ENCODE results near the gene MTTP. TPM values are rescaled to one million over a fixed set of nuclear protein-coding genes. Genes with fewer than 3 reads are reported as not detected.

Gene MTTP
- 0.11 TPM in 1 of 2 replicates, not detected in the other for total RNA-seq

DNA sequence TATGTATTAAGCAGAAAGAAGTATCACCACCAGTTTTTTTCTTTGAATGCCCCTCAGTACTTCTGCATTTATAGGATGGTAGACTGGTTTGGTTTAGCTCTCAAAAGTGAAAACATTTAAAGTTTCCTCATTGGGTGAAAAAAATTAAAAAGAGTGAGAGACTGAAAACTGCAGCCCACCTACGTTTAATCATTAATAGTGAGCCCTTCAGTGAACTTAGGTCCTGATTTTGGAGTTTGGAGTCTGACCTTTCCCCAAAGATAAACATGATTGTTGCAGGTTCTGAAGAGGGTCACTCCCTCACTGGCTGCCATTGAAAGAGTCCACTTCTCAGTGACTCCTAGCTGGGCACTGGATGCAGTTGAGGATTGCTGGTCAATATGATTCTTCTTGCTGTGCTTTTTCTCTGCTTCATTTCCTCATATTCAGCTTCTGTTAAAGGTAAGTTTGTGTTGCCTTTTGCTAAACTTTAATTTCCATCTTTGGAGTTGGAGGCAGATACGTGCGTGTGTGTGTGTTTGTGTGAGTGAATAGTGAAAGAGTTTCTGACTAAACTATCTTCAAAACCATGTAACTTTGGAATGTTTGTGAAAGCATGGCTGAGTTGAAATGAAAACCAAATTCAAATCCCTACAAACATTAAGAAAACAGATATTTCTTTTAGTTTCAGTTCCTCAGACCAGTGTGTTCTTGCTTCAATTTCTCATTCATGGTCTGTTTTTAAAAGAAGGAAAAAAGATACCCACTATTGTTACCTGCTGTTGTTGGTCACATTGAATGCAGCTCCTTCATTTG is at the start of gene MTTP:
Gene MTTP (plus strand): TSS at position 295 of the 795 bp plus-strand sequence. CDS start 86 bp downstream, at position 381.

DNA sequence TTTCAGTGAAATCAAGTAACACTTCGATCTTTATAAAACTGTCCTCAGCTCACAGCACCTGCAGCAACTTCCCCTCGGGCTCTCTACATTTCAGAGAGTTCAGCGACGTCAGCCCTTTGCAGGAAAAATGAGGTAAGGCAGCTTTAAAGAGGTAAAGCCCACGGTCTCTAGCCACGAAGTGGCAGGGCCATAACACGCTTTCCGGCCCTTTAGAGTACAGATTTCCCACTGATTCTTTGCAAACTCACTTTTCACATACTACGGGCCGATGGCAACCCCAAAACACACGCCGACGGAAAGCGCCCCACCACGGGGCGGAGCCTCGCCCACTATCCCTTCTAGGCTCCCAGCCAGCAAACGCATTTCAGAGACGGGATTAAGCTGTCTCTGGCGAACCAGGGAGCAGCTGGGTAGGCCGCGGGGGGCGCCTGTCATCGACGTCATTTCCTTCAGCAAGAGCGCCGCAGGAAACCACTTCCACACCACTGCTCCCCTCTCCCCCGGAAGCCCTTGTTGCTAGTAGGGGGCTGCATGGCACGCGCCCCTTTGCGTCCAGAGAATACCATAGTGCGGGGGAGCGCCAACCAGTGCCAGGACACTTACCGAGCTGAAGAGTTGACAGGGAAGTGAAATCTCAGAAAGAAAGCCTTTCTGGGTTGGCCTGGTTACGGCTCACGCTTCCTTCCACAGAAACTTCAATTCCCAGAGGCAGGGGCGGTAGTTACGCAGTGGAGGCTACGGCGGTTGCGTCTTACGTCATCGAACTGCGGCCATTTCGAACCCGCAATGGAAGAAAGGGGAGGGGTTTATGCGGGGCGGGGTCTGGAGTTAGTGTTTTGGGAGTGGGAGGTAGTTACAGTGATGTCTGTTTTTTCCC is 11.1 kb upstream of the MTTP start, which contains the start of gene TRMT10A:
Gene TRMT10A (minus strand): TSS at position 730 of the 877 bp plus-strand sequence. CDS start 4,701 bp downstream, outside the sequence.

DNA sequence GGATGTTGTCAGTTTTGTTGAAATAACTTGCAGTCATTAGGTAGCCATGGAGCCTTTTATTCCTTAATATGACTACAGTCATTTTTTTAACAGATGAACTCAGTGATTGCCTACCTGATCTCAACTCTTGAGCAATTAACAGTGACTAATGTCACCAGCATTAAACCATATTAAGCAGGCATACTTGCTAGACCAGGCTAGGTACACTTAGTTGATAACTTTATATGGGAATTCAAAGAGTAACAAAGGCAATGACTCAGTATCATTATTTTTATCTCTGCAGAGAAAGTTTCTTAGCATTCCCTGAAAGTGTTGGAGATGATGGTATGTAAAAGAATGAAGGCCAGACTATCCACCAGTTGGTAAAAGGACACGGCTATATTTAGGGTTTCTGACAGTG is 83.2 kb downstream of the MTTP start, which contains the start of gene C4orf54:
Gene C4orf54 (minus strand): TSS at position 31 of the 400 bp plus-strand sequence. CDS start 3,180 bp downstream, outside the sequence.

Other genes starting within 250 kb of the MTTP start
- 0.25 and 0.44 TPM in 2 replicates for gene ADH1C, start 222.1 kb upstream of the MTTP start, total RNA-seq
- not detected in 2 replicates for gene ADH7, start 139.5 kb upstream of the MTTP start, total RNA-seq
- not detected in 2 replicates for gene C4orf17, start 63.8 kb upstream of the MTTP start, total RNA-seq
- gene TRMT10A, start 10.8 kb upstream of the MTTP start, total RNA-seq = 10.7 and 12.6 TPM in 2 replicates
- under 0.01 TPM in 1 of 2 replicates, not detected in the other for gene C4orf54, start 83.0 kb downstream of the MTTP start, total RNA-seq
- gene DAPP1, start 242.0 kb downstream of the MTTP start, total RNA-seq = not detected in 2 replicates

All from uterine smooth muscle cell (primary cell).